ENCODE measurements around the gene SHD.
A peak's percentile ranks its signal among the peaks of the same experiment; 100 is the strongest.
"Not testable (repeated sequence)": the region's sequence is repeated elsewhere in the genome, so short reads cannot be mapped to it uniquely, and the experiment has no call there.

The SHD gene

DNA sequence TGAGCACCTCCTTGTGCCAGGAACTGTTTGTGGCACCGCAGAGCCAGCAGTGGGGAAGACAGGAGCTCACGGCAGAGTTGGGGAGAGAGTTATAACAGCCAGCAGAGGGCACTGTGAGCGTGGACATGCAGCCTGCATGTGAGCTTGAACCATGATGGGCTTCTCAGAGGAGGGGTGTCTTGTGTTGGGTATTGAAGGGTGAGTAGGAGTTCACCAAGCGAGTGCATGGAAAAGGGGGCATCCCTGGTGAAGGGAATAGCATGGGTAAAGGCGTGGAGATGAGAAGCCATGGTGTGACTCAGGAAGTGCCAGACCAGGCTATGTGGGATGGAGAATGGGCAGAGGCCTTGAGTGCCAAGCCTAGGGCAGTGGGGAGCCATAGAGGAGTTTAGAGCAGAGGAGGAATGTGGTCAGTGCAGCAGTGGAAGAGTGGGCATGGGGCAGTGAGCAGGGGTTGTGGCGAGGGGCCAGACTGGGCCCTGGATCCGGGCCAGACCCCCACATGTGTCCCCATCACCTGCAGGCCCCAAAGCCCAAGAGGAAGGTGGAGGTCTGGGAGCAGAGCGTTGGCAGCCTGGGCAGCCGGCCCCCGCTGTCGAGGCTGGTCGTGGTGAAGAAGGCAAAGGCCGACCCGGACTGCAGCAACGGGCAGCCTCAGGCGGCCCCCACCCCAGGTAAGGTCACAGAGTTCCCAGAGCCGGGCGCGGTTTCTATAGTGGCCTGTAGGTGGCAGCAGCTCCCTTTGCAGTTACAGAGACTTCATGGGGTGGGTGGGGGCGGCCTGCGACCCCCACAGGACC, 11.8 kb upstream of the SHD start:
- H3K4me3 ChIP-seq (replicated peaks; ENCODE audit: insufficient read depth, low read length): no peak overlapping the region
- peak; percentile 61 to 73 for DNase-seq (ENCODE audit: low read depth in 1 of 2, low spot score in 1 of 2)
- no peaks in the 10 kb centered on the region for H3K27me3 ChIP-seq (ENCODE audit: insufficient read depth, poor library complexity, severe bottlenecking)
- H3K27ac ChIP-seq (replicated peaks): no peak overlapping the region
- no peak for TF ChIP-seq SPI1 (IDR thresholded peaks at IDR 0.05; ENCODE audit: borderline replicate concordance, low read depth)
- TF ChIP-seq, protein P1, sequence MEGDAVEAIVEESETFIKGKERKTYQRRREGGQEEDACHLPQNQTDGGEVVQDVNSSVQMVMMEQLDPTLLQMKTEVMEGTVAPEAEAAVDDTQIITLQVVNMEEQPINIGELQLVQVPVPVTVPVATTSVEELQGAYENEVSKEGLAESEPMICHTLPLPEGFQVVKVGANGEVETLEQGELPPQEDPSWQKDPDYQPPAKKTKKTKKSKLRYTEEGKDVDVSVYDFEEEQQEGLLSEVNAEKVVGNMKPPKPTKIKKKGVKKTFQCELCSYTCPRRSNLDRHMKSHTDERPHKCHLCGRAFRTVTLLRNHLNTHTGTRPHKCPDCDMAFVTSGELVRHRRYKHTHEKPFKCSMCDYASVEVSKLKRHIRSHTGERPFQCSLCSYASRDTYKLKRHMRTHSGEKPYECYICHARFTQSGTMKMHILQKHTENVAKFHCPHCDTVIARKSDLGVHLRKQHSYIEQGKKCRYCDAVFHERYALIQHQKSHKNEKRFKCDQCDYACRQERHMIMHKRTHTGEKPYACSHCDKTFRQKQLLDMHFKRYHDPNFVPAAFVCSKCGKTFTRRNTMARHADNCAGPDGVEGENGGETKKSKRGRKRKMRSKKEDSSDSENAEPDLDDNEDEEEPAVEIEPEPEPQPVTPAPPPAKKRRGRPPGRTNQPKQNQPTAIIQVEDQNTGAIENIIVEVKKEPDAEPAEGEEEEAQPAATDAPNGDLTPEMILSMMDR (IDR thresholded peaks at IDR 0.05; ENCODE audit: insufficient read depth, low read length): peak; percentile 66

DNA sequence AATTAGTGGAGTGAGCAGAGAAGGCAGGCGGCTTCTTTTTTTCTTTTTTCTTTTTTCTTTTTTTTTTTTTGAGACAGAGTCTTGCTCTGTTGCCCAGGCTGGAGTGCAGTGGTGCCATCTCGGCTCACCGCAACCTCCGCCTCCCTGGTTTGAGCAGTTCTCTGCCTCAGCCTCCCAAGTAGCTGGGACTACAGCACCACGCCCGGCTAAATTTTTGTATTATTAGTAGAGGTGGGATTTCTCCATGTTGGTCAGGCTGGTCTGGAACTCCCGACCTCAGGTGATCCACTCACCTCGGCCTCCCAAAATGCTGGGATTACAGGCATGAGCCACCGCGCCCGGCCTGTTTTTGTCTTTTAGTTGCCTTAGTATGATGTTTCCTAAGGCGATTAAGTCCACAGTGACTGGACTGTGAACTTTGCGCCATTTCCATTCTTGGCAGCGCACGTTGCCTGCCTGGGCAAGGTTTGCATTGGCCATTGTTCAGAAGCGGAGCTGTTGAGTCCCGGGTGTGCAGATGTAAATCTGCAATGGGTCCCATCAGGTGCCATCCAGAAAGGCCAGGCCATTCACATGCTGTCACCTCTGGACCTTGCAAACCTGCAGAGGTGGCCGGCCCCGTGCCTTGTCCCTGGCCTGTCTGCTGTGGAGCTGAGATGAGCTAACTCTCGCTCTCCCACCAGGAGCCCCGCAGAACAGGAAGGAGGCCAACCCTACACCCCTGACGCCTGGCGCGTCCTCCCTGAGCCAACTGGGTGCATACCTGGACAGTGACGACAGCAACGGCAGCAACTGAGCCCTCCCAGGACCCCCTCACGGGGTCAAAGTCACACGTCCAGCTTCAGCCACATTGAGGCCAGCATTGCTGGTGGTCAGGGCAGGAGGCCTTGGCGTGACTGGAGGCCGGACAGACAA, 10.9 kb upstream of the SHD start:
- H3K27ac ChIP-seq (replicated peaks): no peak overlapping the region
- no peaks in the 10 kb centered on the region for H3K27me3 ChIP-seq (ENCODE audit: insufficient read depth, poor library complexity, severe bottlenecking)
- DNase-seq (ENCODE audit: low read depth in 1 of 2, low spot score in 1 of 2): no peak
- H3K4me3 ChIP-seq (replicated peaks; ENCODE audit: insufficient read depth, low read length): no peak overlapping the region
- TF ChIP-seq GABPA (IDR thresholded peaks at IDR 0.05; ENCODE audit: low read depth): no peak

- Histone ChIP-seq H3K27ac (replicated peaks) (no peak overlapping the region), H3K4me3 (replicated peaks; ENCODE audit: insufficient read depth, low read length) (no peak overlapping the region), H3K27me3 (ENCODE audit: insufficient read depth, poor library complexity, severe bottlenecking) (no peaks in the 10 kb centered on the region)
- TF ChIP-seq, protein P2, sequence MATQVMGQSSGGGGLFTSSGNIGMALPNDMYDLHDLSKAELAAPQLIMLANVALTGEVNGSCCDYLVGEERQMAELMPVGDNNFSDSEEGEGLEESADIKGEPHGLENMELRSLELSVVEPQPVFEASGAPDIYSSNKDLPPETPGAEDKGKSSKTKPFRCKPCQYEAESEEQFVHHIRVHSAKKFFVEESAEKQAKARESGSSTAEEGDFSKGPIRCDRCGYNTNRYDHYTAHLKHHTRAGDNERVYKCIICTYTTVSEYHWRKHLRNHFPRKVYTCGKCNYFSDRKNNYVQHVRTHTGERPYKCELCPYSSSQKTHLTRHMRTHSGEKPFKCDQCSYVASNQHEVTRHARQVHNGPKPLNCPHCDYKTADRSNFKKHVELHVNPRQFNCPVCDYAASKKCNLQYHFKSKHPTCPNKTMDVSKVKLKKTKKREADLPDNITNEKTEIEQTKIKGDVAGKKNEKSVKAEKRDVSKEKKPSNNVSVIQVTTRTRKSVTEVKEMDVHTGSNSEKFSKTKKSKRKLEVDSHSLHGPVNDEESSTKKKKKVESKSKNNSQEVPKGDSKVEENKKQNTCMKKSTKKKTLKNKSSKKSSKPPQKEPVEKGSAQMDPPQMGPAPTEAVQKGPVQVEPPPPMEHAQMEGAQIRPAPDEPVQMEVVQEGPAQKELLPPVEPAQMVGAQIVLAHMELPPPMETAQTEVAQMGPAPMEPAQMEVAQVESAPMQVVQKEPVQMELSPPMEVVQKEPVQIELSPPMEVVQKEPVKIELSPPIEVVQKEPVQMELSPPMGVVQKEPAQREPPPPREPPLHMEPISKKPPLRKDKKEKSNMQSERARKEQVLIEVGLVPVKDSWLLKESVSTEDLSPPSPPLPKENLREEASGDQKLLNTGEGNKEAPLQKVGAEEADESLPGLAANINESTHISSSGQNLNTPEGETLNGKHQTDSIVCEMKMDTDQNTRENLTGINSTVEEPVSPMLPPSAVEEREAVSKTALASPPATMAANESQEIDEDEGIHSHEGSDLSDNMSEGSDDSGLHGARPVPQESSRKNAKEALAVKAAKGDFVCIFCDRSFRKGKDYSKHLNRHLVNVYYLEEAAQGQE (IDR thresholded peaks at IDR 0.05; ENCODE audit: insufficient replicate concordance, low read depth): no peak
- TF ChIP-seq POLR2AphosphoS5 (IDR thresholded peaks at IDR 0.05; ENCODE audit: low read depth) (no peak), SPI1 (IDR thresholded peaks at IDR 0.05; ENCODE audit: borderline replicate concordance, low read depth) (no peak), GABPA (IDR thresholded peaks at IDR 0.05; ENCODE audit: low read depth) (no peak)
- TF ChIP-seq, protein P1 (IDR thresholded peaks at IDR 0.05; ENCODE audit: insufficient read depth, low read length): no peak
- no peak for DNase-seq (ENCODE audit: low read depth in 1 of 2, low spot score in 1 of 2)
These were observed 10.1 kb upstream of the SHD start for GRCh38 chr19:4268816-4269430.

DNA sequence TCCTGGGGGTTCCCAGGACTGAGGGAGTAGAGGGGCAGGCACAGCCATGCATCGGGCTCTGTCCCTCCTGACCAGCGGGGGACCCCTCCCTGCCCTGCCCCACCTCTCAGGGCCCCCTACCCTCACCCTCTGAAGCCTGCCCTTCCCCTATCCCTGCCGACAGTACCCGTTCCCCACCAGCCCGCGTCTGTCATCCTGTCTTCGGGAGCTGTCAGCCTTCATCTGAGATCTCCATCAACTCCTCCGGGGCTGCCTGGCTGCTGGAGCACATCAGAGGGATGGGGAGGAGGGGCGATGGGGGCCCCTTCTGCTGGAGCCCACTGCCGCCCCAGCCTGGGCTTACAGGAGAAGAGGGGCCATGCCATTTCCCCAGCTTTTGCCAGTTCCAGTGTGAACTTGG, 6.2 kb upstream of the SHD start:
- TF ChIP-seq, protein P1 (IDR thresholded peaks at IDR 0.05; ENCODE audit: insufficient read depth, low read length): no peak
- no peak for TF ChIP-seq POLR2AphosphoS5 (IDR thresholded peaks at IDR 0.05; ENCODE audit: low read depth)
- no peak for TF ChIP-seq SPI1 (IDR thresholded peaks at IDR 0.05; ENCODE audit: borderline replicate concordance, low read depth)
- TF ChIP-seq, protein P2 (IDR thresholded peaks at IDR 0.05; ENCODE audit: insufficient replicate concordance, low read depth): no peak
- no peak for TF ChIP-seq GABPA (IDR thresholded peaks at IDR 0.05; ENCODE audit: low read depth)
- Histone ChIP-seq H3K27me3 (ENCODE audit: insufficient read depth, poor library complexity, severe bottlenecking) (peaks cover 6% of the 10 kb centered on the region), H3K27ac (replicated peaks) (no peak overlapping the region)

DNA sequence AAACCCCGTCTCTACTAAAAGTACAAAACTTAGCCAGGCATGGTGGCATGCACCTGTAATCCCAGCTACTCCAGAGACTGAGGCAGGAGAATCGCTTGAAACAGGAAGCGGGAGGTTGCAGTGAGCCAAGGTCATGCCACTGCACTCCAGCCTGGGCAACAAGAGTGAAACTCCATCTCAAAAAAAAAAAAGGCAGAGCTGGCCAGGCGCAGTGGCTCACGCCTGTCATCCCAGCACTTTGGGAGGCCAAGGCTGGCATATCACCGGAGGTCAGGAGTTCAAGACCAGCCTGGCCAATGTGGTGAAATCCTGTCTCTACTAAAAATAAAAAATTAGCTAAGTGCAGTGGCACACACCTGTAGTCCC, 4.8 kb upstream of the SHD start:
- not testable (repeated sequence) for H3K27ac ChIP-seq (replicated peaks); DNase-seq (ENCODE audit: low read depth in 1 of 2, low spot score in 1 of 2); H3K4me3 ChIP-seq (replicated peaks; ENCODE audit: insufficient read depth, low read length)
- H3K27me3 ChIP-seq (ENCODE audit: insufficient read depth, poor library complexity, severe bottlenecking): peaks cover 12% of the 10 kb centered on the region

More for the DNA sequence above, 6.2 kb upstream of the SHD start:
- no peak for DNase-seq (ENCODE audit: low read depth in 1 of 2, low spot score in 1 of 2)
- no peak overlapping the region for H3K4me3 ChIP-seq (replicated peaks; ENCODE audit: insufficient read depth, low read length)

Measured in HL-60 (cell line).